GM18499 (cell line): ENCODE data around the gene DPH3.
"Not testable (repeated sequence)": the region's sequence is repeated elsewhere in the genome, so short reads cannot be mapped to it uniquely, and the experiment has no call there.

ENCODE experiments used
- ATAC-seq: cut with Tn5 transposase; IDR thresholded peaks from one replicate; pipeline ENCODE4 v1.9.1; 2021; ENCODE audit warnings: moderate number of reproducible peaks; ENCODE audit not compliant: insufficient read depth, unreplicated experiment

Gene DPH3

DNA sequence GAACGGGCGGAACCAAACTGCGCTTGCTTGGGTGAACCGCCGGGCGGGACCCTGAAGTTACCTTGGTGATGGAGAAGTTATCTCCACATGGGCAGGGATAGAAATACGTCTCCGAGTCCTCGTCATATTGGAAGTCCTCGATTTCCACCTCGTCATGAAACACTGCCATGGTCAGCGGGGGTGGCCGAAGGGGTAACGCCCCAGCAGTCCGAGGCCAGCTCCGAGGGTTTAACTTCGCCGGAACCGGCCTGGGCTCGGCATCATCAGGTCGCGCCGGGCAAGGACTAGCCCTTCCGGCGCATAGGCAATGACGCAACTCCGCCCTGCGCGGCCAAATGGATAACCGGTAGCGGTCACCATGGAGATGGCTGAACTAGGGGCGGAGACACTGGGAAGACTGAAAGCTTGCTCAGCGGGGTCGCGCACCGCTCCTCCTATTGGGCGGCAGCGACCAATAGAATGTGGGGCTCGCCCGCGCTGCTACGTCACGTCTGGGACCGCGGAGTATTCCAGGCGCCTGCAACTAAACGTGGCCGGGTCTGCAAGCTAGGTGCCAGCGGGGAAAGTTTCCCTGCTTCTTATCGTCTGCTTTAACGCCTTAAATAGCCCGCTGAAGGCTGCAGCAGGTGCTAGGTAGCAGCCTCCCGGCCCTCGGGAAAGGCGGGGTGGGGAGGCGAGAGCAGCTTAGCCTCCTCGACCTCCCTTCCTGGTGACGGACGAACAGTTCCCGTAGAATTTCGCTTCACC, at the start of gene DPH3, which contains the start of gene OXNAD1:
TSS of gene DPH3 (minus strand) at position 236 of the 747 bp plus-strand sequence. CDS start at position 169, 67 bp downstream.
TSS of gene OXNAD1 (plus strand) at position 505 of the 747 bp plus-strand sequence. CDS start 5,741 bp downstream, outside the sequence.
- peak; percentile 98 for ATAC-seq

DNA sequence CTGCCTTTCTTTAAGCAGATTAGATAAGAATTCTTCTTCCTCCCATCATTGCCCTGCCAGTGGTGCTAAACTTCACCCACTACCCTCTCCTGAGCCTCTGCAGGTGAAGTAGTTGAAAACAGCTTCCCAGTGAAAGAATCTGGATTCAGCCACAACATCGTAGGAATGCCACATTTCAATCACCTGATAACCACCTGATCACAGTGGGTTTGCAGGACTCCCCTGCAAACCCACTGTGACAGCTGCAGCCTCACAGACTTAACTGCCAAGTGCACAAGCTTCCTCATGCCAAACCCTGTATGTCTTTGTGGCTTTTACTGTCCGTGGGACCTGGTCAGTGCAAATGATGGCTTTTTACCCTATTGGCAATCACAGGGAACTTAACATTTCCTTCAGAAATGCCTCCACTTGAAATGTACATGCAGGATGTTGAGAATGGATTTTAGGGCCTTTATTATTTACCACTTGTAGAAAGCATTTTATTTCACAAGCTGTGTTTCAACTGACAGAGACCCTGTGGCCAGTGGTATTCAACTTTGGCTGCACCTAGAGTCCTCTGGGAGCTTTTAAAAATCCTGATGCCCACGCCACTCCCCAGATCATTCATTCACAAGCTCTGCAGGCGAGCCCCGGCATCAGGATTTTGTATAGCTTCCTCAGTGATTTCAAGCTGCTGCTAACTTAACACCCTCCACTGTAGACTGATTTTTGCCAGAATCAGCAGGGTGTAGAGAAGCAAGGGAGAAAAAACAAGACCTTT, 49.3 kb upstream of the DPH3 start:
- no peak for ATAC-seq

DNA sequence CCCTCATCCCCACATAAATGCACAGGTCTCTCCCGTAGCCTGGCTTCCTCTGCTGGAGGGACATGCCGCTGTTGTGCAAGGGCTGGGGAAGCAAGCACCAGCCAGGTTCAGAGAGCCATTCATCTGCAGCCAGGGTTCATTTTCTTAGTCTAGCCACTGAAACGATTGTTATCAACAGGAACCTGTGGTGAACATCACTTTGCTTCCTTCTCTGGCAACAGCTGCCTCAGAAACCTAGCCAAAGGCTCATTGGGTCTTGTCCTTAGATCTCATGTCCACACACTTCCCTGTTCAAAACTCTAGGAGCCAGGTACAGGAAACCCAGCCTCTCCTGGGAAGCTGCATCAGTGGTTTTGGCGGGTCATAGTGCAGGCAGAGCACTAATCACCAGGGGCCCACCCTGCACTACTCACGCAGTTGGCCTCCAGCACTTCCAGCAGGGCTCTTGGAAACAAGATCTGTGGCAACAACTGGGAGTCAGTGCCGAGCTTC, 47.3 kb upstream of the DPH3 start:
- ATAC-seq, result peak; percentile 49

DNA sequence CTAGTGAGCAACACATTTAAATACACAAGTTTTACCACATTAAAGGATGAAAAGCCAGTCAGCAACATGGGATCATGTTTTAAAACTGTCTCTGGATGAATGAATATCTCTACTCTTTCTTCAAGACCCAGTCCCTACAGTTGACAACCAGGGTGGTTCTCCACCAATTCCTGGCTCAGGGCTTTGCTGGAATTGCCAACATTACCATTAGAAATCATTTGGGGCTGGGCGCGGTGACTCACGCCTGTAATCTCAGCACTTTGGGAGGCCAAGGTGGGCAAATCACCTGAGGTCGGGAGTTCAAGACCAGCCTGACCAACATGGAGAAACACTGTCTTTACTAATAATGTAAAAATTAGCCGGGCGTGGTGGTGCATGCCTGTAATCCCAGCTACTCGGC, 45.7 kb upstream of the DPH3 start:
- not testable (repeated sequence) for ATAC-seq

DNA sequence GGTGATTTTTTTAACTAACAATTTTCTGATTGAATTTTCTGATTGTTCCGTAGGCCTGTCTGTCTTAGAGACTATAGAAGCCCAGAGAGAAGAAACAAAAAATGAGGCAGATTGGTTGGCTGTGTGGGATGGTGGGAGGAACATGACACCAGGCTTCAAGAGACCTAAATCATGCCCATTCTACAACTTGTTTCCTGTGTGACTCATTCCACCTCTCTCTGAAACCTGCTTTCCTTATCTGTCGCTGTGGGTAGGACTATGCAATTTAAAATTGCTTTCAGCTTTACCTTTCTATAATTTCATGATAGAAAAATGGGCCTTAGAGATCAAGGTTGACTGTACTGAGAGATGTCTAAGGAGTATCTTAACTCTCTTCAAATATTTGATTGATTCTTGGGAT, 44.8 kb upstream of the DPH3 start:
- ATAC-seq, result peak; percentile 74

DNA sequence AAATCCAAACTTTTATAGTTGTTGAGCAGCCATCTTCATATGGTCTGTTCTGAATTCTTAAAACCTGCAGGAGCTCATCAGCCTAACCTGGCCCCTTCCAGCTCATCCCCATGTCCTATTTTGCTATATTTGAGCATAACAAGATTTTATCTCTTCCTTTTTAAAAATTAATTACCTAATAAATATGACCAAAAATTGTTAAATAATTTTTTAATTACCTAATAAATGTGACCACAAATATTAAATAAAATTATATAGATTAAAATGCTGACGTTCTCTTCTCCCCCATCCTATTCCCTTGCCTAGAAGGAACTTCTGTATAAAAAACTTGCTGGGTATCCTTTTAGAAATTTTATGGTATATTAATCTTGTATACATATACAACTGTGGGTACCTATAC, 44.0 kb upstream of the DPH3 start:
- no peak for ATAC-seq

DNA sequence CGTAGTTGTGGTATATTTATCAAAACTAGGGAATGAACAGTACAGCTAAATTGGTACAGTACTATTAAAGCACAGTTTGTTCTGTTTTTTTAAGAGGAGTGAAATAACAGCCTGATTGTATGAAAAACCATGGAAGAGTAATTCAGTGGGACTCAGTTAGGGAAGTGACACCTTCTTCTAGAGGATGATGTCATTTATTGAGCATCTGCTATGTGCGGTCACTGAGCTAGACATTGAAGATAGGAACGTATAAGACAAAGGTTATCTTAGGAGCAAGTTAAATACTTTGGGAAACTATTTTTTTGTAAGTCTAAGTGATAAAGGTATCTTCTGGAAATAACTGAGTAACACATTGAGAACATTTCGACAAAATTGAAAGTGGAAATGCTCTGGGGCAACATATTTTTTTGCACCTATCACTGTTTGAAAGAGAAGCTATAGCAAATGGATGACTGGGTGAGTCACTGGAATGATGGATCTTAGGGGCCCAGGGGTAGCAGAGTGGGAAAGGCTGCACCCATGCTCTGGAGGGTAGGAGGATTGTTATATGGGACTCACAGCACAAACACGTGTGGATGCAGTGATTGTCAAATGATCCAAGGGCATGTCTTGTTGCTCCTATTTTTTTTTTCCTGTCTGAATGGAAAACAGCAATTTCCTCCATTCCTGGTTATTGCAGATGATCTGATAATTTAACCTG, 43.2 kb upstream of the DPH3 start:
- no peak for ATAC-seq

DNA sequence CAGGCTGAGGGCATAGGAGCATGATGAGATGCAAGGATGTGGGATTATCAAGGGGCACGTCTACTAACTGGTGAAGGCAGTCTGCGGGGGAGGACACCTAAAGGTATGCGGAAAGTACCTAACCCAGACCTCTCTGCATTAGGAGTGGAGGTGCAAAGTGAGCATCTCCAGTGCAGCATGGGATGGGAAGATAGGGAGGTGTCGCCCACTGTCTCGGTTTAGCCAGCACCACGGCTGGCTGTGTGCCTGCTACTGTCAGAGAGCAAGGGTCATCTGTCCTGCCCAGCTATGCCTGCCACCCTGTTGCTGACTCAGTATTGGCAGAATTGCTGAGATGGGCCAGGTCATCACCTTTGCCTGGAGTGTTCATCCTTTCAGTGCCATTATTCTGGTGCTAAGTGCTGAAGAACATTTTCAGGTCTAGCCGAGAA, 40.4 kb upstream of the DPH3 start:
- no peak for ATAC-seq

- no peak for ATAC-seq
These were observed 39.6 kb upstream of the DPH3 start for GRCh38 chr3:16304061-16305010.

- no peak for ATAC-seq
These were observed 38.4 kb upstream of the DPH3 start for GRCh38 chr3:16303037-16303575.

DNA sequence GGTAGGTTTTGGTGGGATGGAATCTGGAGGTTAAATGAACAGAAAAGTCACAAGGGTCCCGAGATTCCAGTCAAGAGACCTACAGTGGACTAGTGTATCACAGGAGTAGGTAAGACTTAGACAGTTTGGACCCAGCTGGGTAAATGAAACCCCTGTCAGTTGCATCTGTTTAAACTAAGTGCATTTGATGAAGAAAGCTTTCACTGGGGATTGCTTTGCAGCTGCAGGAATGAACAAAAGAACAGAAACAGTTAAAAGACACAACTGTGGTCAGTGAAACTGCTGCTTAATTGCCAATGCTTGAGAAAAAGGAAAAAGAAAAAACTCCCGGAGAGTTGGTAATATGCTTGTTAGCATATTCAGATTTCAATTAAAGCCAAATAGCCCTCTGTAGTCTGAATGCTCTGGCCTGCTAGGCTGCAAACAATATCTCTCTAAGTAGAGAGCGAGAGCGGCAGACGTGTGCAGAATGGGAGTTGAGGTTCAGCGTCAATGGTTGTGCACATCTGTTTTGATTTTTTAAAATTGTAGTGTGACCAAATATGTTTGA, 37.4 kb upstream of the DPH3 start:
- ATAC-seq, result no peak

DNA sequence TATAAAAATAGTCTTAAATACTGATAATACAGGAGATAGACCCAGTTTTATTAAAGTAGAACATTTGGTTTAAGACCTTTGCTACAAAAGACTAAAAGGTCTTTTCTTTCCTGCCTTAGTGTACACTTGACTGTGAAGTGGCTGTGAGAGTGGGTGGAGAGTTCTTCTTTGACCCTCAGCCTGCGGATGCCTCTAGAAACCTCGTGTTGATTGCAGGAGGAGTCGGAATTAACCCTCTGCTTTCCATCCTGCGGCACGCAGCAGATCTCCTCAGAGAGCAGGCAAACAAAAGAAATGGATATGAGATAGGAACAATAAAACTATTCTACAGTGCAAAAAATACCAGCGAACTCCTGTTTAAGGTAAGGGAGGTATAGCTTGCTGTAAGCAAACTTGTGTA, 36.8 kb upstream of the DPH3 start:
- no peak for ATAC-seq

DNA sequence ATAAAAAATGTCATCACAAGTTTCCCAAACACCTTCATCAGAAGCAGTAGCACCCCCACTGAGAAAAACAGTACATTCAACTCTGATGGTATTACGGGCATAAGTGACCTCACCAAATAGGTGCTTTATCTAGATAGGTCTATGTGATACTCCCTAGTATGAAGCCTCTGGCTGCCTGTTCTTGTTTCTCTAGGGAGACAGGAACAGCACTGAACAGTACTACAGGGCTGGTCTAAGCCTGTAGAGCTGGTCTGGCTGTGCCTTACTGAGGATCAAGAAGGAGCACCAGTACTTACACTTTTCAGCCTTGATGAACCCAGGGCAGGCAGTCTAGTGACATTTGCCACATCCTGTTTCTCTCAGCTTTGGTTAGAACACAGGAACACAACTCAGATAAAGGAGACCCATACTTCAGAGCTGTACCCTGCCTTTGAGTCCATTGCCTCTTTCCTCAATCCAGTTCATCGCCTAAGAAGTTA, 36.2 kb upstream of the DPH3 start:
- peak; percentile 44 for ATAC-seq

DNA sequence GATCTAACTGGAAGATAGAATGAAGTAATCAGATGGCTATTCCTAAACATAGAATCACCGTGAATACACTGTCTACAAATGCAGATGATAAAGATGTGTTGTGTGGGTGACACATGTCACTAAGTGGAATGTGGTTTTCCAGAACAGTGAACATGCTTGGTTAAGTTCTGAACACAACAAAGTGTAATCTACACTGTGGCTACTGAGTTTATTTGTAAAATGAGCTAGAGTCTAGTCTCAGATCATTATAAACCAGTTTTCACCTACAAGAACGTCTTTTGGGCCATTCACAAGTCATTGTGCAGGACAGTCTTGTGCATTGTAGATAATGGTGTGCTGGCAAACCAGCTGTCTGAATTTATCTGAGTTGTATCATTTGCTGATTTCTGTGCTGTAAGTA, 35.6 kb upstream of the DPH3 start:
- ATAC-seq, result no peak

GRCh38 chr3:16299746-16300145, 35.0 kb upstream of the DPH3 start:
- no peak for ATAC-seq

- ATAC-seq, result no peak
These were observed 34.1 kb upstream of the DPH3 start for GRCh38 chr3:16298891-16299290.

DNA sequence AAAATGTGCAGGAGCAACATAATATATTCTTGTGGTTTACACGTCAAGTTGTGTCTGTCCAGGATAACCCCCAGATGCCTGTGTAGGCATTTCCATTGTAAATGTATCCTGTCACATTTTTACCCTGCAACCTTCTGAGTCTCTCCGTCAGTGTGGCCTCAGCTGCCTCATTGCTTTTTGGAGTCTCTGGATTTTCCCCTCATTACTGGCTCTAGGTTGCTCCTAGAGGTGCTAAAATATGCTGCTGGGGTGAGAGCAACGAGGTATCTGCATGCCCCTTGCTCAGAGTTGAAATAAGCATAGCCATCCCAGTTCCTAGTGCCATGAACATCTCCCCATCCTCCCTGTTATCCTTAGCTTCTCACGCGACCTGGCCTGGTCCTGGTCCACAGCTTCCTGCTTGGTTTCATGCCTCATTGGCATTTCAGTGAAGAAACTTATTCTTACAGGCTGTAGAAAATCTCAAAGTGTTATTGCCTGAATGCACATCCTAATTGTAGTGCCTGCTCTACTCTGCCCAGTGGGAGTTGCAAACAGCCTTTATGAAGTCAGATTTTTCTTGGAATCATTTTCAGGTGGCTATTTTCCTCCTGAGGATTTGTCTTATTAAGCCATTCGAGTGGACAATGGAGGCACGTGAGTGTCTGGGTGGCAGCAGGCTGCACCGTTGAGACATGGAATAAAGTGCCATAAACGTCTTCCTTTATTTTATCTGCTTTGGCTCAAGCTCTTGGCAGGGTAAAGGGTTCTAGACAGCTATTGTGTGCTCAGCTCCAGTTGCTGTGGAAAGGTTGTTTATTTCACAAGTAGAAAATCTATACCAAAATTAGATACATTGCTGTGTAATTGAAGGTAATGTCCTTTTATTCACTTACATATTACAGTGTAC, 33.5 kb upstream of the DPH3 start:
- ATAC-seq, result no peak

DNA sequence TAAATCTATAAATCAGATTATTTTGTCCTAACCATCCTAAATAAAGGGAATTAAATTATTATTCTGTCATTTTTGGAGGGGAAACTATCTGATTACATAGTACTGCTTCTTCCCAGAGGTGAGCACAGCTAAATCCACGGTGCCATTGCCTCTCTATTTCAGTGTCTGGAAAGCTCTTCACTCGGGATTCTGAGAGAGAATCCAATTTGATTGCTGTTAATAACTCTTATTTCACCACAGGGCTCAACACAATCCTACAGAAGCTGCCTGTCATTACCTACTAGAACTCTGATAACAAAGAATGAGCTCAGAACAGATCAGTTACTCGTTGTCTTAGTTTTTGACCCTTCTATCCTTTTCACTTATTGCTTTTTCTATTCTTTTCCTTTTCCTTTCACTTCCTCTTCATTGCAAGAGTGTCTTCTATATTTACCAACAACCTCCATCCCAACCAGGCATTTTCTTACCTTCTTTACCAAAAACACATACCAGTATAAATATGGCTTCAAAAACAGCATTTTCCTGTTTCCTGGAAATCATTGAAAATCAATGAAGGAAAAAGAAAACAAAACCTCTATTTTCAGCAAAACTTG, 30.7 kb upstream of the DPH3 start:
- ATAC-seq, result no peak
